Measurements from ENCODE around the gene ENG. TPM values are rescaled to one million over a fixed set of nuclear protein-coding genes. Genes with fewer than 3 reads are reported as not detected.
A peak's percentile ranks its signal among the peaks of the same experiment; 100 is the strongest.

ENG gene
- total RNA-seq, 3 donors from 2014 or later (not counting 1 experiment from before 2014, with no cell fraction given) = 8.5 to 13.6 (median 12.3) TPM

DNA sequence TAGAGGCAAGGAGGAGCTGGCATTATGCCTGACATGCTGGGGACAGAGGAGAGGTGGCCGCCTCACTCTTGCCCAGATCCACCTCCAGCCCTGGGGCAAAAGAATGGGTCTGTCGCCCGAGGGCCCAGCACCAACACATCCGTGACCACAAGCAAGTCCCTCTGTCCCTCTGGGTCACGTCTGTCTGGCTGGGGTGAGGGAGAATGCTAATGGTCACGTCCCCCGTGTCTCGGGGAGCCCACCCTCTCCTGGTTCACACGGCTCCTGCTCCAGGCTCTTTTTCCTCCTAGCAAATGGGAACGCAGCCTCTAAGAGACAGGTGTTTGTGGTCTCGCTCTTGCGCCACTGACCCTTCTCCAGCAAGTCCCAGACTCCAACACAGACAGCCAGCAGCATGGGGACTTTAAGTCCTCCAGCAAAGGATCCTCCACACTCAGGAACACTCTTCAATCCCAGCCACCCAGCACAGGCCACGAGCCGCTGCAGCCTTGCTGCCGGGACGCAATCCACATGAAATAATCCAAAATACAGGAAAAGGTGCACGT lies 4.1 kb downstream of the ENG start:
- H3K27me3 ChIP-seq (ENCODE audit: control insufficient read depth, insufficient read depth, low read length) = no peaks in the 10 kb centered on the region
- Mint-ChIP-seq H3K27ac (no peak overlapping the region), H3K27me3 (ENCODE audit: low read depth in 2 of 2) (no peaks in the 10 kb centered on the region), H3K4me3 (no peak overlapping the region), H3K36me3 (peaks cover 9% of the 10 kb centered on the region), H3K4me1 (peaks cover 14 to 29% of the 10 kb centered on the region in 2 donors), H3K9me3 (peaks cover 0 to 8% of the 10 kb centered on the region in 2 donors)
- 95% methylated on average over 16 of the region's 17 CpGs for WGBS (ENCODE audit: insufficient coverage)
- TF ChIP-seq, protein P1, sequence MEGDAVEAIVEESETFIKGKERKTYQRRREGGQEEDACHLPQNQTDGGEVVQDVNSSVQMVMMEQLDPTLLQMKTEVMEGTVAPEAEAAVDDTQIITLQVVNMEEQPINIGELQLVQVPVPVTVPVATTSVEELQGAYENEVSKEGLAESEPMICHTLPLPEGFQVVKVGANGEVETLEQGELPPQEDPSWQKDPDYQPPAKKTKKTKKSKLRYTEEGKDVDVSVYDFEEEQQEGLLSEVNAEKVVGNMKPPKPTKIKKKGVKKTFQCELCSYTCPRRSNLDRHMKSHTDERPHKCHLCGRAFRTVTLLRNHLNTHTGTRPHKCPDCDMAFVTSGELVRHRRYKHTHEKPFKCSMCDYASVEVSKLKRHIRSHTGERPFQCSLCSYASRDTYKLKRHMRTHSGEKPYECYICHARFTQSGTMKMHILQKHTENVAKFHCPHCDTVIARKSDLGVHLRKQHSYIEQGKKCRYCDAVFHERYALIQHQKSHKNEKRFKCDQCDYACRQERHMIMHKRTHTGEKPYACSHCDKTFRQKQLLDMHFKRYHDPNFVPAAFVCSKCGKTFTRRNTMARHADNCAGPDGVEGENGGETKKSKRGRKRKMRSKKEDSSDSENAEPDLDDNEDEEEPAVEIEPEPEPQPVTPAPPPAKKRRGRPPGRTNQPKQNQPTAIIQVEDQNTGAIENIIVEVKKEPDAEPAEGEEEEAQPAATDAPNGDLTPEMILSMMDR (IDR thresholded peaks at IDR 0.05) = no peak
- intact Hi-C loops (cut with micrococcal nuclease) = no loop called here
- H3K4me1 ChIP-seq (ENCODE audit: control insufficient read depth, insufficient read depth, low read length) = peaks cover 37% of the 10 kb centered on the region
- no peak overlapping the region for H3K4me3 ChIP-seq (ENCODE audit: low read length)
- no peaks in the 10 kb centered on the region for H3K36me3 ChIP-seq (ENCODE audit: control insufficient read depth, insufficient read depth, low read length)
- H3K27ac ChIP-seq (ENCODE audit: low read length) = no peak overlapping the region
- ATAC-seq = no peak
- DNase-seq = no peak
- peaks cover 14% of the 10 kb centered on the region for H3K9me3 ChIP-seq (ENCODE audit: control insufficient read depth, insufficient read depth, low read length)

DNA sequence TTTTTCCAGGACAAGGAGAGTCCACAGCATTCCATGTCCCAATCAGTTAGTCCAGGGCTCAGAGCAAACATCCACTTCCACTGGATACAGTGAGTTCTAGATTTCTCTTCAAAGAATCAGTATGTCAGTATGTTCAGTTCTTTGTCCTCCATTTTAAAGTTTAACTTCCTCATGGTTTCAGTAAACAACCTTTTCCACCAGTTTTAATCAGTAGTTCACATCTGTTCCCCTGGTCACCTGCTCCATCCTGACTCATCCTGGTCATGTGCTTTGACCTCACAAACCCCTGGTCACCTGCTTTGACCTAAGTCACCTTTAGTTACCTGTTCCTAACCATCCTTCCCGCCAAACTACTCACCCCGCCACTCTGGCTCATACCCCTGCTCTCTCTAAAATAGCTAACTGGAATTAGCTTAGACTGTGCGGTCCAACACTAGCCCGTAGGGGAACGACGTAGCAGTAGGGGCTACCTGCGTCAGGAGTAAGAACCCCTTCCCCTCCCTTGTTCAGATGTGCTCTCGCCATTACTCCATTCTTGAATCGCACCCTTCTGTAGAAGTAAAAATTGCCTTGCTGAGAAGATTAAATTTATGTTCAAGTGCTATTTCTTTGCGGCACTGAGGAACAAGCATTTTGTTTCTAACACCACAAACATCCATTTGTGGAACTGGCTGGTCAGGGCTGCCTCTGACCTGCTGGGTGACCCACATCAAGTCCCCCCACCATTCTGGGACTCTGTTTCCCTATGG lies 5.5 kb downstream of the ENG start:
- intact Hi-C loops (cut with micrococcal nuclease) = no loop called here
- Mint-ChIP-seq H3K36me3 (peaks cover 9% of the 10 kb centered on the region), H3K27me3 (ENCODE audit: low read depth in 2 of 2) (no peaks in the 10 kb centered on the region), H3K9me3 (peaks cover 0 to 8% of the 10 kb centered on the region in 2 donors), H3K4me1 (peaks cover 12 to 26% of the 10 kb centered on the region in 2 donors), H3K27ac (peak overlapping the region in 1 of 2 donors; percentile 58), H3K4me3 (no peak overlapping the region)
- WGBS (ENCODE audit: insufficient coverage) = 96% methylated on average over 9 of the region's 10 CpGs
- DNase-seq (no peak), ATAC-seq (no peak)
- peaks cover 14% of the 10 kb centered on the region for H3K9me3 ChIP-seq (ENCODE audit: control insufficient read depth, insufficient read depth, low read length)
- no peak overlapping the region for H3K4me3 ChIP-seq (ENCODE audit: low read length)
- H3K27ac ChIP-seq (ENCODE audit: low read length) = no peak overlapping the region
- no peaks in the 10 kb centered on the region for H3K36me3 ChIP-seq (ENCODE audit: control insufficient read depth, insufficient read depth, low read length)
- TF ChIP-seq, protein P1 (IDR thresholded peaks at IDR 0.05) = no peak
- peaks cover 24% of the 10 kb centered on the region for H3K4me1 ChIP-seq (ENCODE audit: control insufficient read depth, insufficient read depth, low read length)
- no peaks in the 10 kb centered on the region for H3K27me3 ChIP-seq (ENCODE audit: control insufficient read depth, insufficient read depth, low read length)

DNA sequence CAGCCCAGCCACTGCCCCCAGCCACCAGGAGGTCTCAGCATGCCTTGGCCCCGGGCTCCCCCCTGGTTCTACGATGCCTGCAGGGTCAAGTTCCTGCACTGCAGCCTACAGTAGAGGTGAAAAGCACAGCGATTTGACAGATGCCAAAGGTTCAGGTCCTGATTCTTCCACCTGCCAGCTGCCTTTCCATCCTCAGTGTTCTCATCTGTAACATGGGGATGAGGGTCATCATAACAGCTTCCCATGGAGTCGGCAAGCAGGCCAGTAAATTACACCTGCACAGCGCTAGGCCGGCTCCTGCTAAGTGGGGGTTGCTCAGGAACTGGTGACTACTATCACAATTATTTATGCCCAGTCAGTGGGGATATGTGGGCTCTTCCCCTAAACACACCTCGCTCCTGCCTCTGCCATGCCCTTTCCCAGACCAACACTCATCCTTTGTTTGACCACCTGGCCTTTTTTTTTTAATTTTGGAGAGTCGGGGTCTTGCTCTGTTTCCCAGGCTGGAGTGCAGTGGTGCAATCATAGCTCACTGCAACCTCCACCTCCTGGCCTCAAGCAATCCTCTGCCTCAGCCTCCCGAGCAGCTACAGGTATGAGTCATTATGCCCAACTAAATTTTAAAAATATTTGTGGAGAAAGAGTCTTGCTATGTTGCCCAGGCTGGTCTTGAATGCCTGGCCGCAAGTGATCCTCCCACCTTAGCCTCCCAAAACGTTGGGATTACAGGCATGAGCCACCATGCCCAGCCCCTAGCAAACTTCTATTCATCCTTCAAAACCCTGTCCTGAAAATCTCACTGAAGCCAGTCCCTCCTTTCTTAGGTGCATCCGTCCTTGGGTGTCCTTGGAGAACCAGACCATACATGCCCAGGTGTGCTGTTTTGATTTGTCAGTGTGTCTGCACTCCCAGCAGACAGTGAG lies 6.4 kb downstream of the ENG start:
- H3K27me3 Mint-ChIP-seq (ENCODE audit: low read depth in 2 of 2) = no peaks in the 10 kb centered on the region
- WGBS (ENCODE audit: insufficient coverage) = 82% methylated on average over 9 of the region's 12 CpGs
- no peak overlapping the region for H3K4me3 Mint-ChIP-seq
- Histone ChIP-seq H3K27ac (ENCODE audit: low read length) (no peak overlapping the region), H3K27me3 (ENCODE audit: control insufficient read depth, insufficient read depth, low read length) (no peaks in the 10 kb centered on the region), H3K9me3 (ENCODE audit: control insufficient read depth, insufficient read depth, low read length) (peaks cover 14% of the 10 kb centered on the region), H3K36me3 (ENCODE audit: control insufficient read depth, insufficient read depth, low read length) (no peaks in the 10 kb centered on the region), H3K4me3 (ENCODE audit: low read length) (no peak overlapping the region), H3K4me1 (ENCODE audit: control insufficient read depth, insufficient read depth, low read length) (peaks cover 15% of the 10 kb centered on the region)
- peak overlapping the region in 1 of 2 donors; percentile 31 for H3K27ac Mint-ChIP-seq
- peaks cover 0 to 8% of the 10 kb centered on the region in 2 donors for H3K9me3 Mint-ChIP-seq
- intact Hi-C loops (cut with micrococcal nuclease) = no loop called here
- peaks cover 9% of the 10 kb centered on the region for H3K36me3 Mint-ChIP-seq
- DNase-seq = no peak
- no peak for ATAC-seq
- H3K4me1 Mint-ChIP-seq = peaks cover 8 to 23% of the 10 kb centered on the region in 2 donors
- TF ChIP-seq, protein P1 (IDR thresholded peaks at IDR 0.05) = no peak

Data from natural killer cell (primary cell).